Measurements from ENCODE around the gene PRSS36.

GRCh38 chr16:31134091-31134571 is 15.7 kb downstream of the PRSS36 start:
- TF ChIP-seq CTCF (conservative IDR thresholded peaks at IDR 0.05): no peak
- TF ChIP-seq ZFX (IDR thresholded peaks at IDR 0.05): no peak
